HEK293 (cell line): ENCODE data around the gene CBFA2T2.

Source experiments
- CTCF ChIA-PET: fragments of 350-600 bp; formaldehyde crosslinking; extraction: SDS; loops from one replicate; lab custom pipeline; 2021; ENCODE audit warnings: antibody characterized with exemption; lab: Yijun Ruan, JAX
- POLR2A ChIA-PET: fragments of 300-600 bp; formaldehyde crosslinking; extraction: SDS; loops from one replicate; lab custom pipeline; 2020; ENCODE audit warnings: antibody characterized with exemption, inconsistent platforms; lab: Yijun Ruan, JAX
- H3K27ac ChIP-seq: fragments of 200-500 bp; sonication (Bioruptor generic); 2 replicates; pipeline ENCODE4 v1.5.1; 2014; ENCODE audit warnings: low read depth, low read length, control low read depth, inconsistent platforms; ENCODE audit errors: extremely low read depth
- H3K36me3 ChIP-seq, 2 experiments: fragments of 200-500 bp in 1 of 2; sonication (Bioruptor generic) in 1 of 2; 1 replicate in 1 of 2; 2 replicates in 1 of 2; pipeline ENCODE4 v1.5.1; 2014 to 2017; ENCODE audit warnings: inconsistent platforms in 2 of 2, low read length in 2 of 2; ENCODE audit not compliant: control insufficient read depth in 2 of 2, insufficient read depth in 1 of 2
- H3K4me1 ChIP-seq: fragments of 200-500 bp; sonication (Bioruptor generic); 2 replicates; pipeline ENCODE4 v1.5.1; 2014; ENCODE audit warnings: mild to moderate bottlenecking, low read length, inconsistent platforms; ENCODE audit not compliant: control insufficient read depth, insufficient read depth
- H3K4me3 ChIP-seq: 2 replicates; pipeline ENCODE4 v1.5.1; 2011; ENCODE audit warnings: low read depth, mild to moderate bottlenecking, control low read depth, low read length, moderate library complexity
- H3K9me3 ChIP-seq: fragments of 200-500 bp; sonication (Bioruptor generic); 2 replicates; pipeline ENCODE4 v1.5.1; 2014; ENCODE audit warnings: low read depth, low read length, inconsistent platforms; ENCODE audit not compliant: control insufficient read depth, insufficient read depth
- CTCF ChIP-seq: fragments of 450-650 bp; formaldehyde crosslinking; IDR thresholded peaks from 2 replicates; pipeline ENCODE4 v1.5.1; 2016; ENCODE audit warnings: missing biosample characterization, missing genetic modification characterization
- GLI4 ChIP-seq: fragments of 450-650 bp; formaldehyde crosslinking; IDR thresholded peaks from 2 replicates; pipeline ENCODE4 v1.5.1; 2016; ENCODE audit warnings: missing biosample characterization, missing genetic modification characterization
- PRDM1 ChIP-seq: fragments of 450-650 bp; formaldehyde crosslinking; IDR thresholded peaks from 2 replicates; pipeline ENCODE4; 2016; ENCODE audit warnings: missing biosample characterization, missing genetic modification characterization
- PRDM6 ChIP-seq: fragments of 450-650 bp; formaldehyde crosslinking; IDR thresholded peaks from 2 replicates; pipeline ENCODE4 v1.5.1; 2017; ENCODE audit warnings: missing biosample characterization, missing genetic modification characterization
- SP3 ChIP-seq: fragments of 450-650 bp; formaldehyde crosslinking; IDR thresholded peaks from 2 replicates; pipeline ENCODE4 v1.5.1; 2016; ENCODE audit warnings: missing biosample characterization, missing genetic modification characterization
- ZBTB1 ChIP-seq: fragments of 450-650 bp; formaldehyde crosslinking; IDR thresholded peaks from 2 replicates; pipeline ENCODE4 v1.5.1; 2016; ENCODE audit warnings: missing biosample characterization, missing genetic modification characterization
- ZBTB17 ChIP-seq: fragments of 450-650 bp; formaldehyde crosslinking; IDR thresholded peaks from 2 replicates; pipeline ENCODE4 v1.5.1; 2016; ENCODE audit warnings: missing biosample characterization, missing genetic modification characterization
- ZBTB48 ChIP-seq: fragments of 450-650 bp; formaldehyde crosslinking; IDR thresholded peaks from 2 replicates; pipeline ENCODE4 v1.5.1; 2016; ENCODE audit warnings: missing biosample characterization, missing genetic modification characterization
- ZNF335 ChIP-seq: fragments of 450-650 bp; formaldehyde crosslinking; conservative IDR thresholded peaks from 2 replicates; pipeline ENCODE4 v1.5.1; 2016; ENCODE audit warnings: missing biosample characterization, missing genetic modification characterization
- ZNF391 ChIP-seq: fragments of 450-650 bp; formaldehyde crosslinking; IDR thresholded peaks from 2 replicates; pipeline ENCODE4 v1.5.1; 2016; ENCODE audit warnings: low read depth, missing biosample characterization, missing genetic modification characterization, borderline replicate concordance
- ZNF610 ChIP-seq: fragments of 450-650 bp; formaldehyde crosslinking; IDR thresholded peaks from 2 replicates; pipeline ENCODE4 v1.5.1; 2016; ENCODE audit warnings: missing biosample characterization, missing genetic modification characterization, borderline replicate concordance

Gene CBFA2T2

GRCh38 chr20:33686100-33686983, 196.4 kb downstream of the CBFA2T2 start, which contains the start of gene E2F1 (continued):
- TF ChIP-seq SP3 (tag by site-specific recombination), result peak; percentile 88
- peak; percentile 50; the same call in 1 of the 2 replicates for TF ChIP-seq ZBTB1 (tag by site-specific recombination)
- TF ChIP-seq CTCF (tag by site-specific recombination), result peak; percentile 69; the same call in 1 of the 2 replicates

GRCh38 chr20:33686984-33687366, 197.1 kb downstream of the CBFA2T2 start:
- peaks cover 8% of the 10 kb centered on the region for H3K4me1 ChIP-seq
- H3K4me3 ChIP-seq, result no peak overlapping the region
- H3K9me3 ChIP-seq, result no peaks in the 10 kb centered on the region
- CTCF ChIA-PET, result interaction anchor here (0.6 to 1.2 kb wide), 3 partner anchors 45 to 242 kb away, joined by 3 to 4 read pairs (median 3); partner anchors contain the start of gene ZNF341
- no peak for TF ChIP-seq ZBTB17 (tag by site-specific recombination)
- TF ChIP-seq ZNF610, result 0 out of 2 replicates have a peak, but pooled peaks have one; percentile 8
- 0 out of 2 replicates have a peak, but pooled peaks have one; percentile 9 for TF ChIP-seq ZNF391 (tag by site-specific recombination)
- no peak overlapping the region for H3K27ac ChIP-seq
- peaks cover 0 to 25% of the 10 kb centered on the region in 2 experiments; a peak in 1 of 3 replicates for H3K36me3 ChIP-seq
- POLR2A ChIA-PET, result no interaction called here

- ChIA-PET CTCF (interaction anchor here (0.6 to 1.2 kb wide), 3 partner anchors 44 to 242 kb away, joined by 3 to 4 read pairs (median 3); partner anchors contain the start of gene ZNF341), POLR2A (no interaction called here)
- Histone ChIP-seq H3K36me3 (peaks cover 0 to 20% of the 10 kb centered on the region in 2 experiments; a peak in 1 of 3 replicates), H3K4me3 (no peak overlapping the region), H3K9me3 (no peaks in the 10 kb centered on the region), H3K27ac (no peak overlapping the region), H3K4me1 (peaks cover 8% of the 10 kb centered on the region)
- TF ChIP-seq ZNF335 (tag by site-specific recombination) (0 out of 2 replicates have a peak, but pooled peaks have one; percentile 12), ZBTB48 (tag by site-specific recombination) (no peak)
Observed at GRCh38 chr20:33687370-33687915, 197.5 kb downstream of the CBFA2T2 start.

GRCh38 chr20:33687993-33688937, 198.4 kb downstream of the CBFA2T2 start:
- Histone ChIP-seq H3K36me3 (peaks cover 0 to 17% of the 10 kb centered on the region in 2 experiments; a peak in 1 of 3 replicates), H3K27ac (no peak overlapping the region), H3K9me3 (no peaks in the 10 kb centered on the region), H3K4me1 (peaks cover 8% of the 10 kb centered on the region), H3K4me3 (no peak overlapping the region)
- POLR2A ChIA-PET, result no interaction called here
- TF ChIP-seq GLI4 (tag by site-specific recombination) (no peak), PRDM6 (tag by site-specific recombination) (no peak), PRDM1 (tag by site-specific recombination) (peak; percentile 81)
- CTCF ChIA-PET, result interaction anchor here (0.6 to 1.2 kb wide), 2 partner anchors 187 to 243 kb away, joined by 3 read pairs; no protein-coding TSS in a partner anchor
